HFFc6 (cell line): ENCODE data around the gene AAGAB. TPM values are rescaled to one million over a fixed set of nuclear protein-coding genes. Genes with fewer than 3 reads are reported as not detected.

Experiments
- total RNA-seq, 6 experiments: library from RNA; stranded (reverse); fragmentation: NEBNext Ultra II Directional; extraction: Animal tissue kit (Norgen Biotek cat#: 25700); gene quantifications; 2 replicates in 1 of 6; 3 replicates in 5 of 6; pipeline ENCODE4 v1.2.3, GENCODE V29; 2021

AAGAB gene
- total RNA-seq, 6 experiments from 2014 or later = 41.0 to 45.7 (median 42.0) TPM

Other genes with a start within 250 kb of the AAGAB start
- gene SMAD3, start 189.1 kb downstream of the AAGAB start, total RNA-seq = 100 to 1,000 TPM in 4 of 6 experiments, 10 to 100 TPM in 2; 54.3 to 132 (median 118) TPM
- gene IQCH, start 125 bp upstream of the AAGAB start, total RNA-seq = 1 to 10 TPM; 1.1 to 2.2 (median 1.5) TPM